ENCODE data around the gene CHRNG.

Gene CHRNG

GRCh38 chr2:232539298-232540231 lies at the start of gene CHRNG:
TSS of gene CHRNG (plus strand) at chr2:232539692. CDS start at chr2:232539748, 56 bp downstream.
- no peak for DNase-seq (ENCODE audit: low read depth in 1 of 2, low spot score in 1 of 2)

GRCh38 chr2:232490221-232491138 lies 49.0 kb upstream of the CHRNG start:
- DNase-seq (ENCODE audit: low read depth in 1 of 2, low spot score in 1 of 2) = no peak

- no peak for DNase-seq (ENCODE audit: low read depth in 1 of 2, low spot score in 1 of 2)
These were observed 48.2 kb upstream of the CHRNG start for GRCh38 chr2:232491139-232491780.

- no peak for DNase-seq (ENCODE audit: low read depth in 1 of 2, low spot score in 1 of 2)
These were observed 47.1 kb upstream of the CHRNG start for GRCh38 chr2:232492236-232492848.

- DNase-seq (ENCODE audit: low read depth in 1 of 2, low spot score in 1 of 2) = no peak
These were observed 46.4 kb upstream of the CHRNG start for GRCh38 chr2:232492963-232493700.

- DNase-seq (ENCODE audit: low read depth in 1 of 2, low spot score in 1 of 2) = no peak
These were observed 45.6 kb upstream of the CHRNG start for GRCh38 chr2:232493701-232494474.

DNA sequence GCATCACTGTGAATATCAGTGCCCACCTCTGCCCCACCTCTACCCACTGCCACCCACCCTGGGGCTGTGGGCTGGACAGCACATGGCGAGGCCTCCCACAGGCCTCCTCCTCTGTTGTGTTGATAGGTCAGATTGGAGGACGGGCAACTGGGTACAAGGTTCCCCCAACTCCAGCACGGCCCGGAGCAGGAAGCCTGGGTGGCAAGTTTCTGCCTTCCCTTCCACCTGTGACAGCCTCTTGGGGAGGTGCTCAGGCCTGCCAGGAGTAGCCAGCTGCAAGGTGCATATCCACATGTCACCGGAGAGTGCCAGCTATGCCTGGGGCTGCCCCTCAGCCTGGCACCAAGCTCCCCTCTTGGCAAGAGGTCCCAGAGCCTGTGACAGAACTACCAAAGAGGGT lies 45.0 kb upstream of the CHRNG start:
- DNase-seq (ENCODE audit: low read depth in 1 of 2, low spot score in 1 of 2) = no peak

DNA sequence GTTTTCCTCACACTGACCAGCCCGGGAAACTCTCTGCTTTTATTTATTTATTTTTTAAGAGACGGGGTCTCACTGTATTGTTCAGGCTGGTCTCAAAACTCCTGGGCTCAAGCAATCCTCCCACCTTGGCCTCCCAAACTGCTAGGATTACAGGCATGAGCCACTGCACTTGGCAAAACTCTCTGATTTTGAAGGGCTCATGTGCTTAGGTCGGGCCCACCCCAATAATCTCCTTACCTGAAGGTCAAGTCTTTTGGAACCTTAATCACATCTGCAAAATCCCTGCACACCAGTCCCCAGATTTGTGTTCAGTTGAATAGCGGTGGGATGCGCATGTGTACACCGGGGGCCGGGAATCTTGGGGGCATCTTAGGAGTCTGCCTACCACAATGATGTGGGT lies 44.2 kb upstream of the CHRNG start:
- DNase-seq (ENCODE audit: low read depth in 1 of 2, low spot score in 1 of 2) = no peak

- DNase-seq (ENCODE audit: low read depth in 1 of 2, low spot score in 1 of 2) = no peak
These were observed 42.8 kb upstream of the CHRNG start for GRCh38 chr2:232496501-232497270.

DNA sequence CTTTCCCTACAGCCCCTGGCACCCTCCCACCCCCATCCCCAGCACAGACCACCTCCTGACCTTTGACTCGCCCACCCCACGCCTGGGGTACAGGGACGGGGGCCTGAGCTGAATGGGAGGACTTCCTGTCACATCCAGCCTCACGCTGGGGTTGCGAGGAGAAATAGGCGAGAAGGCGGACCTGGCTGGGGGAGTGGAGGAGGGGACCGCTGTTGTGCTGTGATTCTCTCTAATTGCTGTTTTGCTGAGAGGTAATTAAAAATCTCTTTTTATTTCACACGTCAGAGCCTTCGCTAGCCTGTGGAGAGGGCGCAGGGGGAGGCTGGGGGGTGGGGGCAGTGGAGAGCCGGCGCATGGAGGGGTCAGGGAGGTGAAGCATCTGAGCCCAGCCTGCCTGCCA lies 42.1 kb upstream of the CHRNG start:
- DNase-seq (ENCODE audit: low read depth in 1 of 2, low spot score in 1 of 2) = no peak

DNA sequence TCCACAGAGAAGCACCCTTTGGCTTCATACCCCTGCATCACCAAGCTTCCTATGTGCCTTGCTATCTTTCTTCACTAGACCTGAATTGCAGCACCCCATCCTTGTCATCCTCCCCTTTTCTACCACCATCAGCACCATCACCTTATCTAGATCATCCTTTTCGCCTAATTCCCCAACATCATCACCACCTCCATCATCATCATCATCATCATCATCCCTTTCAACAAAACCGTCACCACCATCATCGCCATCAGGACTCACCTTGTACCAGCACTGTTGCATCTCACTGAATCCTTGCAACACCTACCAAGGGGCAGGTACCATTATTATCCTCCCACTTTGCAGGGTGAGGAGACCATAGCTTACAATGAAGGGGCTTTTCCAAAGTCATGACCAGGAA lies 41.0 kb upstream of the CHRNG start:
- DNase-seq (ENCODE audit: low read depth in 1 of 2, low spot score in 1 of 2) = no peak

DNA sequence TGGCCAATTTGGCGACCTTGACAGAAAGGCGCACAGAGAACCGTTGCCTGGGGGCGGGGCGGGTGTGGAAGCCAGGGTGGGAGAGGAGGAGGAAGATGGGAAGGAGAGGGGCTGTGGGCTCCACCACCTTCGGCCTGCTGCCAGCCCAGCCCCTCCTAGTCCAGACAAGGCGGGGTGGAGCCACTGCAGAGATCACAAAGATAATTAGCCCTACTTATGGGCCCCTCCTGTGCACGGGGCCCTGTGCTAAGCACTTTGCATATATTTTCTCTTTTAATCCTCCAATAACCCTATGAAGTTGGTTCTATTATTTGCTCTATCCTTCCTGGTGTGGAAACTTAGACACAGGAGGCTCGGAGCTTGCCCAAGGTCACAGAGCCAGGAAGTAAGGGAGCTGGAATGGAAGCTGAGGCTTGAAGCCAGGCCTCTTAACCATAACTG lies 38.1 kb upstream of the CHRNG start:
- DNase-seq (ENCODE audit: low read depth in 1 of 2, low spot score in 1 of 2) = no peak

DNA sequence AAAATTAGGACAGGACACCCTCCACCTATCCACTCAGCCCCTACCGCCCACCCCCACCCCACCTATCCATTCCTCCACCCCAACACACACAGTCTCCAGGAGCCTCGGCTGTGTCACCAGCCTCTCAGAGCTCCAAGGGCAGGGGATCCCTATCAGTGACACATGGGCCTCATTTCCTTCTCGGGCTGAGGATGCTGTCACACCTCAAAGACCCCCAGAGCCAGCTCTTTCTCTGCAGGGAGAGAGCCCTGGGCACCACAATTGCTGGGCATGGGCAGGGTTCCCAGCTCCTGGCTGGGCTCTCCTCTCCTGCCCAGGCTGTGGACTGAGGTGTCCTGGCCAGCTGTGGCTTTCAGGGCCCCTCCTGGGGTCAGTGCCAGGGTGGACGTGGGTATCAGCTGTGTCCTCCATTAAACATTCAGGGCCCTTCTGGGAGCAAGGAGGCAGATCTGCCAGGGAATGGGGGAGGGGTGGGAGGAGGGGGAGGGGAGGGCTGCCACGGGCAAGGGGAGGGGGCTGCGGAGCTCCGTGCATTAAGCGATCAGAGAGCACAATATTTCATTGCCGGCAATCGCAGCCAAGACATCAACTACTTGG lies 37.6 kb upstream of the CHRNG start:
- no peak for DNase-seq (ENCODE audit: low read depth in 1 of 2, low spot score in 1 of 2)

DNA sequence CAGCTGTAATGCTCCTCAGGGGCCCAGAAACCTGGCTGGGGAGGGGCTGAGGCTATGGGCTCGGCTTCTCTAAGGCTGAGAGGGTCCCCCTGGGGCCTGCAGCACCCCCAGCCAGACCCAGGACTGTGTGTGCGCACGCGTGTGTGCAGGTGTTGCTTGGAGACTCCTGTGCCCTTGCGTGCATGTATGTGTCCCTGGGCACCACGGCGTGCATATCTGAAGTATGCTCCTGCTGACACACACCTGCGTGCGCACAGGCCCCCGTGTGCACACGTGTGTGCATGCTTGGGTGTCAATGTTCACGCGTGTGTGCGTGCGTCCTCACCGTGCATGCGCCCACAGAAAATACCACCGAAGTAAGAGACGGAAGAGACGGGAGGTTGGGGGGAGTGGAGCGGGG lies 37.0 kb upstream of the CHRNG start:
- DNase-seq (ENCODE audit: low read depth in 1 of 2, low spot score in 1 of 2) = no peak

DNA sequence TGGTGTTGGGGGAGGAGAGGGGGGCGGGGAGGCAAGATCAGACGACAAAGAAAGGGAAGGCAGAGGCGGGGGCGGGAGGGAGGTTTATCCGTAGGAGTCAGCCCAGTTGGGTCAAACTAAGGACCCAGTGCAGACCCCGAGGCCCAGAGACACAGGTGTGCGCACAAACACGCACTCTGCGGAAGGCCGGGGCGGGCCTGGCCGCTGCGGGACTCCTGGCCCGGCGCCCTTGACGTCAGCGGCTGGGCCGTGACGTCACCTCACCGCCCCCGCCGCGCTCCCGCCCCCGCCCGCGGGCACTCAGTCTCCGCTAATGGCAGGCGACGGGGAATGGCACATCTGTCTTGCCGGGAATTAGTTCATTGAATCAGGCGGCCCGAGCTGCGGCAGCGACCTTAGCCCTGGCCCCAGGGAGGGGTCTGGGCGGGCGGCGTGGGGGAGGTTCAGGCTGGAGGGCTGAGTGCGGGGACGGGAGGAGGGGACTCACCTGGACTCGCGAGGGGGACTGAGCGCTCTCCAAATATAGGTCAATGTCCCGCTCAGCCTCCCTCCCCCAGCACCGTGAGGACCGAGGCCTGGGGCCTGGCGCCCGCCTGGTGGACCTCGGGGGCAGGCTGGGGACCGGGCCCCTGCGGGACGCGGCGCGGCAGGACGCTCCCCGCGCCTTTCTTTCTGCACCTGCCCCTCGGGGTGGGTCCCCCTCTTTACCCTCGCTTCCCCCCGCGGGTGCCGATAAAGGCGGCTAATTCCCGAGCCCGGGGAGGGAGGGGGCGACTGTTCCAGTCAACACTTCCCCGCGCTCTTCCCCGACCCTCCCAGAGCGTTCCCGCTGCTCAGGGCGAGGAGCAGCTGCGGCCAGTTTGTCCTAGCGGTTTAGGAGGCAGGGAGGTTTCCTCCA lies 36.3 kb upstream of the CHRNG start:
- no peak for DNase-seq (ENCODE audit: low read depth in 1 of 2, low spot score in 1 of 2)

- DNase-seq (ENCODE audit: low read depth in 1 of 2, low spot score in 1 of 2) = no peak
These were observed 35.6 kb upstream of the CHRNG start for GRCh38 chr2:232503809-232504323.

DNA sequence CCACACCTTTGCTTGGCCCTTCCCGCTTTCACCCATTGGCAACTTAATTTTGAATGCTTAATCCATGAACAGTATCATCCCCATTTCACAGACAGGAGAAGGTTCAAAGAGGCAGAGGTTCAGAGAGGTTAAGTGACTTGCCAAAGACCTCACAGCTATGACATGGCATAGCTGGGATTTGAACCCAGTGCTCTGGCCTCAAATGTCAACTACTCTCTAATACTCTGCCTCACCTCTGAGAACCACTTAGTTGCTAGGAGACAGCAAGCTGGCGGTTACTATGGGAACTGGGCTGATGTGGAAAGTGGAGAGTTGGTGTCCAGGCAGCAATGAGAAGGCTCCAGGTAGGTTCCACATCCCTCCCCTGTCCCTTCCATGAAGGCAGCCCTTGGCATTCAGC lies 35.1 kb upstream of the CHRNG start:
- DNase-seq (ENCODE audit: low read depth in 1 of 2, low spot score in 1 of 2) = no peak

Measured in activated CD4-positive, alpha-beta T cell treated with anti-CD3 and anti-CD28 coated beads, Interleukin-2, amount 50 U/mL, for 24 hours (primary cell).